Measurements from ENCODE around the gene ADD3.
"Not testable (repeated sequence)": the region's sequence is repeated elsewhere in the genome, so short reads cannot be mapped to it uniquely, and the experiment has no call there.

ADD3 gene

DNA sequence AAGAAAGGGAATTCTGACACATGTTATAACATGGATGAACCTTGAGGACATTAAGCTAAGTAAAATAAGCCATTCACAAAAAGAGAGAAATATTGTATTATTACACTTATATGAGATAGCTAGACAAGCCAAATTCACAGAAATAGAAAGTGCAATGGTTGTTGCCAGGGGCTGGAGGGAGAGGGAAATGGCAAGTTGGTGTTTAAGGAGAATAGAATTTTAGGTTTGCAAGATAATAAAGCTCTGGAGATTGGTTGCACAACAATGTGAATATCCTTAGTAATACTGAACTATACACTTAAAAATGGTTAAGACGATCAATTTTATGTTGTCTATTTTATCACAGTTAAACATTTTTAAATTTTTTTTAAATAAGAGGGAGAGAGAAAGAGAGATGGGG, 25.0 kb upstream of the ADD3 start:
- H4K20me1 ChIP-seq (ENCODE audit: insufficient read depth, low read length): no peaks in the 10 kb centered on the region
- H3K9me3 ChIP-seq (ENCODE audit: insufficient read depth, low read length, severe bottlenecking): no peaks in the 10 kb centered on the region
- TF ChIP-seq EZH2 (IDR thresholded peaks at IDR 0.05; ENCODE audit: borderline replicate concordance, low read depth, low read length, severe bottlenecking) (no peak), CTCF (IDR thresholded peaks at IDR 0.05; ENCODE audit: borderline replicate concordance, extremely low read depth, low read length, poor library complexity, severe bottlenecking) (no peak)
- peaks cover 7% of the 10 kb centered on the region for H3K27me3 ChIP-seq (ENCODE audit: insufficient read depth, low read length, poor library complexity)
- no peaks in the 10 kb centered on the region for H3K36me3 ChIP-seq (ENCODE audit: insufficient read depth, low read length)
- ATAC-seq (ENCODE audit: insufficient read depth, low read depth): no peak
- H2AFZ ChIP-seq (ENCODE audit: low read depth, low read length): no peak overlapping the region
- no peaks in the 10 kb centered on the region for H3K79me2 ChIP-seq (ENCODE audit: insufficient read depth, low read length)
- H3K27ac ChIP-seq (ENCODE audit: low read length): no peak overlapping the region
- H3K9ac ChIP-seq (ENCODE audit: low read depth, low read length): no peak overlapping the region
- DNase-seq: no peak
- H3K4me1 ChIP-seq (ENCODE audit: insufficient read depth, low read length): no peaks in the 10 kb centered on the region
- H3K4me2 ChIP-seq (ENCODE audit: insufficient read depth, low read length): no peak overlapping the region
- H3K4me3 ChIP-seq (ENCODE audit: low read depth in 1 of 2, low read length in 2 of 2): no peak overlapping the region

DNA sequence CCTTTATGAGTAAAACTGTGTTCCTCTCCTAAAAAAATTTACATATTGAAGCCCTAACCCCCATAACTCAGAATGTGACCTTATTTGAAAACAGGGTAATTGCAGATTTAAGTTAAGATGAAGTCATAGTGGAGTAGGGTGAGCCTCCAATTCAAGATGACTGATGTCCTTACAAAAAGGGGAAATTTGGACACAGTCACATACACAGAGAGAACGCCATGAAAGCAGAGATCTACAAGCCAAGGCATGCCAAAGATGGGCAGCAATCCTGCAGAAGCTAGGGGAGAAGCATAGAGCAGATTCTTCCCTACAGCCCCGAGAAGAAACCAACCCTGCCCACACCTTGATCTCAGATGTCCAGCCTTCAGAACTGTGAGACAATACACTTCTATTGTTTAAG, 23.8 kb upstream of the ADD3 start:
- no peak overlapping the region for H2AFZ ChIP-seq (ENCODE audit: low read depth, low read length)
- H4K20me1 ChIP-seq (ENCODE audit: insufficient read depth, low read length): no peaks in the 10 kb centered on the region
- no peaks in the 10 kb centered on the region for H3K36me3 ChIP-seq (ENCODE audit: insufficient read depth, low read length)
- no peaks in the 10 kb centered on the region for H3K9me3 ChIP-seq (ENCODE audit: insufficient read depth, low read length, severe bottlenecking)
- no peak overlapping the region for H3K4me2 ChIP-seq (ENCODE audit: insufficient read depth, low read length)
- no peak overlapping the region for H3K27ac ChIP-seq (ENCODE audit: low read length)
- no peak overlapping the region for H3K4me3 ChIP-seq (ENCODE audit: low read depth in 1 of 2, low read length in 2 of 2)
- no peaks in the 10 kb centered on the region for H3K4me1 ChIP-seq (ENCODE audit: insufficient read depth, low read length)
- TF ChIP-seq EZH2 (IDR thresholded peaks at IDR 0.05; ENCODE audit: borderline replicate concordance, low read depth, low read length, severe bottlenecking) (no peak), CTCF (IDR thresholded peaks at IDR 0.05; ENCODE audit: borderline replicate concordance, extremely low read depth, low read length, poor library complexity, severe bottlenecking) (no peak)
- no peak for ATAC-seq (ENCODE audit: insufficient read depth, low read depth)
- no peaks in the 10 kb centered on the region for H3K79me2 ChIP-seq (ENCODE audit: insufficient read depth, low read length)
- DNase-seq: no peak
- H3K27me3 ChIP-seq (ENCODE audit: insufficient read depth, low read length, poor library complexity): peaks cover 17% of the 10 kb centered on the region
- no peak overlapping the region for H3K9ac ChIP-seq (ENCODE audit: low read depth, low read length)

DNA sequence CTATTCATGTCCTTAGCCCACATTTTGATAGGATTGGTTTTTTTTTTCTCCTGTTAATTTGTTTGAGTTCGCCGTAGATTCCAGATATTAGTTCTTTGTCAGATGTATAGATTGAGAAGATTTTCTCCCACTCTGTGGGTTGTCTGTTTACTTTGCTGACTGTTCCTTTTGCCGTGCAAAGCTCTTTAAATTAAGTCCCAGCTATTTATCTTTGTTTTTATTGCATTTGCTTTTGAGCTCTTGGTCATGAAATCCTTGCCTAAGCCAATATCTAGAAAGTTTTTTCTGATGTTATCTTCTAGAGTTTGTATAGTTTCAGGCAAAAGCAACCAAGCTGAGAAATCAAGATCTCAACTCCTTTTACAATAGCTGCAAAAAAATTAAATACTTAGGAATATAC, 22.0 kb upstream of the ADD3 start:
- not testable (repeated sequence) for H3K79me2 ChIP-seq (ENCODE audit: insufficient read depth, low read length); H3K9me3 ChIP-seq (ENCODE audit: insufficient read depth, low read length, severe bottlenecking); H3K36me3 ChIP-seq (ENCODE audit: insufficient read depth, low read length); DNase-seq; H3K4me3 ChIP-seq (ENCODE audit: low read depth in 1 of 2, low read length in 2 of 2); H3K9ac ChIP-seq (ENCODE audit: low read depth, low read length); H3K4me1 ChIP-seq (ENCODE audit: insufficient read depth, low read length); H3K4me2 ChIP-seq (ENCODE audit: insufficient read depth, low read length); H3K27ac ChIP-seq (ENCODE audit: low read length); H2AFZ ChIP-seq (ENCODE audit: low read depth, low read length); H4K20me1 ChIP-seq (ENCODE audit: insufficient read depth, low read length); ATAC-seq (ENCODE audit: insufficient read depth, low read depth)
- H3K27me3 ChIP-seq (ENCODE audit: insufficient read depth, low read length, poor library complexity): peaks cover 17% of the 10 kb centered on the region

GRCh38 chr10:109987452-109988211, 20.2 kb upstream of the ADD3 start:
- Histone ChIP-seq H3K4me1 (ENCODE audit: insufficient read depth, low read length) (no peaks in the 10 kb centered on the region), H3K4me3 (ENCODE audit: low read depth in 1 of 2, low read length in 2 of 2) (no peak overlapping the region), H3K36me3 (ENCODE audit: insufficient read depth, low read length) (no peaks in the 10 kb centered on the region), H3K9ac (ENCODE audit: low read depth, low read length) (no peak overlapping the region), H3K9me3 (ENCODE audit: insufficient read depth, low read length, severe bottlenecking) (no peaks in the 10 kb centered on the region), H2AFZ (ENCODE audit: low read depth, low read length) (no peak overlapping the region), H3K79me2 (ENCODE audit: insufficient read depth, low read length) (no peaks in the 10 kb centered on the region), H3K27me3 (ENCODE audit: insufficient read depth, low read length, poor library complexity) (peaks cover 22% of the 10 kb centered on the region), H3K27ac (ENCODE audit: low read length) (no peak overlapping the region), H3K4me2 (ENCODE audit: insufficient read depth, low read length) (no peak overlapping the region), H4K20me1 (ENCODE audit: insufficient read depth, low read length) (no peaks in the 10 kb centered on the region)
- TF ChIP-seq EZH2 (IDR thresholded peaks at IDR 0.05; ENCODE audit: borderline replicate concordance, low read depth, low read length, severe bottlenecking): no peak
- TF ChIP-seq CTCF (IDR thresholded peaks at IDR 0.05; ENCODE audit: borderline replicate concordance, extremely low read depth, low read length, poor library complexity, severe bottlenecking): no peak
- ATAC-seq (ENCODE audit: insufficient read depth, low read depth): no peak
- no peak for DNase-seq

All from DND-41 (cell line).